ENCODE measurements around the gene SUFU.

GRCh38 chr10:102630663-102631062, 126.9 kb downstream of the SUFU start:
- no peak for TF ChIP-seq POLR2A (IDR thresholded peaks at IDR 0.05)
- no peak for TF ChIP-seq CTCF (IDR thresholded peaks at IDR 0.05)

Measured in esophagus squamous epithelium (tissue), 4 donors.